HG03045 (cell line): ENCODE measurements around the gene USP10.

Experiments used
- ATAC-seq: cut with Tn5 transposase; IDR thresholded peaks from one replicate; pipeline ENCODE4 v1.9.1; 2021; ENCODE audit warnings: mild to moderate bottlenecking, moderate library complexity; ENCODE audit not compliant: unreplicated experiment

Gene USP10

DNA sequence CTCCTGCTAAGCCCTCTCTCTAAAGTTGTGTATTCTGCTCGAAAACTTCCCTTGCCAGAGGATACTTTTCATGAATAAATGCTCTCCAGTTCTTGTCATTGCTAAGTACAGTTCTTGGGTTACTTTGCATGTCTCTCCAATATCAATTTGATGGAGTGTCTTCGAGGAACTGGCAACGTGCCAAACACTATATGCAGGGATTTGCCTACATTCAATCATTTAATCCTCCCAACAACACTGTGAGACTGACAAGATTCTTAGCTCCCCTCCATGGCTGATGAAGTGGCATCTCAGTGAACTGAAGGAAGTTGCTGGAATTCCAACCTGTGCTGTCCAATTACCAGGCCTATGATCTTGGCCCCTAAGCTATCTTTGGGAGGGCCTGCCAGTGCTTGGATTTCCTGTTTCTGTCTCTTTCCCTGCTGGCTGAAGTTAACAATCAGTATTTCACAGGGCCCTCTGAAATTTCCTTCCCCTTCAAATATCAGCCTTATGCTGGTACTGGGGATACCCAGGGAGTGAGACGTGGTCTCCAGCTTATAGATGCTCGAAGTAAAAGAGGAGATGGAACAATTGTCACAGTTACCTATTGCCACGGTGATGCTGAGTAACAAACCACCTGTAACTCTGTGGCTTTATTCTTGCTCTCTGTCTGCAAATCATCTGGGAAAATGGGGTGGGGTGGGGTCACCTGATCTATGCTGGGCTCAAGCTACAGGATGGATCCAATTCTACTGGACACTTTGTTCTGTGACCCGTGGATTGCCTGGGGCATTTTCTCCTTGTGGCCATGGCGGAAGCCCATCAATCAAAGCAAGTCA lies 100.6 kb downstream of the USP10 start:
- ATAC-seq, result no peak

DNA sequence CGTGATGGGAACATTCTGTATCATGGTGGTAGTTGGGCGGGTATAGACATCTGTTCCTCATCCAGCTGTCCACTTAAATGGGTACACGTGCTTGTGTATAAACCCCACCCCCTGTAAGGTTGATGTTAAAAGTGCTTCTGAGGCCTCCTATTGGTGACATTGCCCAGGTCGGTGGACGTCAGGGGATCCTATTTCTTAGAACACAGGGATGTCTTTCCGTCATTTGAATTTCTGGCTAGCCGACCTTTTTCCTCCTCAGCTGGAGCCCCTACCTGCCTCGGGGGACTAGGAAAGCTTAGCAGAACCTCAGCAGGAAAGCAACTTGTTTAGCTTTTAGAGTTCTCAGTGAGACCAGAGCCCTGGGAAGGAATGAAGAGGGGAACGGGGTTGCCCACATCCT lies 103.3 kb downstream of the USP10 start:
- ATAC-seq, result no peak

DNA sequence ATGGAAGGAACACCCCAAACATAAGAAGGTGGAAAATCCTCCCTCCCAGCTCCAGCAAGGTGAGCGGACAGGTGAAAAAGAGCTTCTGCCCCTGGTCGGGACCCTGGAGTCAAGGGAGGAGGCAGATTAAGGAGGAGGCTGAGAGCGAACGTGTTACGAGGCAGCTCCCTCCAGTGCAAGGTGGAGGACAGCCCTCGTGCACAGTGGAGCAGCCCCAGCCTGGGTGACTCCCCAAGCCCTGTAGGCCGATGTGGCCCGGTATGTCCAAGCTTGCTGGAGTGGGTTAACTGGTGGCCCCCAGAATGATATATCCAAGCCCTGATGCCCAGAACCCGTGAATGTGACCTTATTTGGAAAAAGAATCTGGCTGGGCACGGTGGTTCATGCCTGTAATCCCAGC lies 104.5 kb downstream of the USP10 start:
- ATAC-seq, result no peak

GRCh38 chr16:84806256-84806889 lies 106.6 kb downstream of the USP10 start:
- no peak for ATAC-seq

DNA sequence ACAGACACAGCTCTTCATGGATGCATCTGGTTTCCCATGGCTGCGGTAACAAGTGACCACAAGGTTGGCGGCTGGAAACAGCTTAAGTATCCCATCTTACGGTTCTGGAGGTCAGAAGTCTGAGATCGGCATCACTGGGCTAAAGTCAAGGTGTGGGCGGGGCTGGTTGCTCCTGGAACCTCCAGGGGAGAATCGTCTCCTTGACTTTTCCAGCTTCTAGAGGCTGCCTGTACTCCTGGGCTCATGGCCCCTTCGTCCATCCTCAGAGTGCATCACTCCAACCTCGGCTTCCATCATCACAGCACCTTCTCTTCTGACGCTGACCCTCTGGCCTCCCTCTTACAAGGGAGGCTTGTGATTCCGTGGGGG lies 107.1 kb downstream of the USP10 start:
- ATAC-seq, result no peak

- ATAC-seq, result no peak
Measured at GRCh38 chr16:84807776-84808175, 108.0 kb downstream of the USP10 start.

GRCh38 chr16:84808826-84809225 lies 109.0 kb downstream of the USP10 start:
- ATAC-seq, result no peak

DNA sequence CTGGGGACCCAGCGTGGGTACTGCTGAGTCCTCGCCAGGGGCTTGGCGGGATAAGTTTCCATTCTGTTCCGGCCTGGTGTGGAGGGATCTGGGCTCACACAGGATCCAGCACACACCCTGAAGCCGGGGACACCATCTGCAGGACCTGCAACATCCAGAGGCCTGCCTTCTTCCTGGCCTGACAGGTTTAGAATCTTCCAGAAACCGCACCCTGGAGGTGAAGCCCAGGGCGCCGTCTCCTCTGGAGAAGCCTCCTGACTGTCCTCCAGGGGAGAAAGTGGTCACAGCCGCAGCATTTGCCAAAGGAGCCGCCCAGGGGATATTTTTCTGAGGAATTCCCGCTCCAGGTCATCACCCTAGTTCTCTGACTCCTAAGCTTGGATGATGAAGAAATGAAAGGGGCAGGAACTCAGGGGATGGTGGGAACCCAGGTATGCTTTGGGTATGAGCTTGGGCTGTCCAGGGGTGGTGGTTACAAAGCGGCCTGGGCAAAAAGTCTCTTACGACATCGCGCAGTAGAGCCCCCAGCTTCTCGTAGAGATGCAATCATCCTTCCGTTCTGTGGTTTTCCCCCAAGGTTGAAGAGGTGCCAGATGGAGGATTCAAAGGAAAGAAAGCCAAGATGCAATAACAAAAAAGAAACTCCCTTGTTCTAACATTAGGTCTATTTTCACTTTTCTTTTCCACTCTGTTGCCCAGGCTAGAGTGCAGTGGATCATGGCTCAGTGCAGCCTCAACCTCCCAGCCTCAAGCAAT lies 110.9 kb downstream of the USP10 start:
- ATAC-seq, result no peak

DNA sequence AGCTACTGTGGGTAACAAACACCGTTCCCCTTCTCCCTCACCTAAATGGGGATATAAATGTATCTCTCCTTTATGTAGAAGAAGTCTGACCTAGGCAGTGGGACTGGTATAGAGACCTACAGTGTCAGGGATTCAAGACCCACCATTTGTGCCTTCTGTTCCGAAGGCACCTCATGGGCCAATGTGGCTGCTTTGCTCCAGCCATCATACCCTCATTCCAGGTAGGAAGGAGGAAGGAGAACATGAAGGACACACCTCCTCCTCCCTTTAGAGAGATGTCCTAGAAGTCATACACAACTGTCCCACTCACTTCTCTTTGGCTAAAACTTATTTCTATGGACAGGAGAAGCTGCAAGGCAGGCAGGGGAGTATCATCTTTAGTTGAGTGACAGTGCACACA lies 111.7 kb downstream of the USP10 start:
- ATAC-seq, result no peak

GRCh38 chr16:84813141-84813934 lies 113.5 kb downstream of the USP10 start:
- no peak for ATAC-seq

- no peak for ATAC-seq
Measured at GRCh38 chr16:84815462-84815861, 115.7 kb downstream of the USP10 start.

- no peak for ATAC-seq
Measured at GRCh38 chr16:84816023-84816422, 116.2 kb downstream of the USP10 start.

DNA sequence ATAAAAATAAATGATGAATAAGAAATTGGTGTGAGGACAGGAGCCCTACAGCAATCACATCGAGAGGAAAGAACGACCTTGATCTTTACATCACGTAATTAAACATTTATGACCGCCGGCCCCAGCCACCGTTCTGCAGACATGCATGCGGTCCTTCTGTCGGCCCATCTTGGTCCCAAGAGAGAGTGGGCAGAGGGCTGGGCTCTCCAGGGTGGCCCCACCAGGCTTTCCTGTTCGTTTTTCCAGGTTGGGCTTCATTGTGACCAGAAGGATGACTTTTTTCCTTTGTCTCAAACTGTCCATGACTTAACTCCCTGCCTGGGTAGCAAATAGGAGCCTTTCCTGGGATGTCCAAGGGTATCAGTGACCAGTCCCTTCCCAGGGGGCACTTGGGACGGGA lies 116.7 kb downstream of the USP10 start:
- no peak for ATAC-seq

DNA sequence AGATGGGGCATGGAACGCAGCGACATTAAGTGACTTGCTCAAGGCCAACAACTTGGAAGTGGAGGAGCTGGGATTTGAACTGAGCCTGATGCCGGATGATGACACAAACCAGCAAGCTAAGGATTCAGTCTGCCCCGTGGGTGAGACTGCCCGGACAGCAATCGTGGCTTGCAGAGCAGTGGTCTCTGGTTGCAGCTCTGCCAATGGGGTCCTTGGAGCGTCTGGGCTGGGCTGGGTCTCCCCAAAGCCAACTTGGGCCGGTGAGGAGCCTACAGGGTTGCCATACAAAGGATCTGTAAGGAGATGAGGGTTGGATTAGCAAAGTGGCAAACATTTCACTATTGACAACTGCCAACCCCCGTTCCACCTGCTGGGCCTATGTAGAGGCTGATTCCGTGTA lies 117.4 kb downstream of the USP10 start:
- no peak for ATAC-seq

GRCh38 chr16:84817613-84818012 lies 117.8 kb downstream of the USP10 start:
- ATAC-seq, result no peak

GRCh38 chr16:84818133-84818532 lies 118.3 kb downstream of the USP10 start:
- ATAC-seq, result no peak

DNA sequence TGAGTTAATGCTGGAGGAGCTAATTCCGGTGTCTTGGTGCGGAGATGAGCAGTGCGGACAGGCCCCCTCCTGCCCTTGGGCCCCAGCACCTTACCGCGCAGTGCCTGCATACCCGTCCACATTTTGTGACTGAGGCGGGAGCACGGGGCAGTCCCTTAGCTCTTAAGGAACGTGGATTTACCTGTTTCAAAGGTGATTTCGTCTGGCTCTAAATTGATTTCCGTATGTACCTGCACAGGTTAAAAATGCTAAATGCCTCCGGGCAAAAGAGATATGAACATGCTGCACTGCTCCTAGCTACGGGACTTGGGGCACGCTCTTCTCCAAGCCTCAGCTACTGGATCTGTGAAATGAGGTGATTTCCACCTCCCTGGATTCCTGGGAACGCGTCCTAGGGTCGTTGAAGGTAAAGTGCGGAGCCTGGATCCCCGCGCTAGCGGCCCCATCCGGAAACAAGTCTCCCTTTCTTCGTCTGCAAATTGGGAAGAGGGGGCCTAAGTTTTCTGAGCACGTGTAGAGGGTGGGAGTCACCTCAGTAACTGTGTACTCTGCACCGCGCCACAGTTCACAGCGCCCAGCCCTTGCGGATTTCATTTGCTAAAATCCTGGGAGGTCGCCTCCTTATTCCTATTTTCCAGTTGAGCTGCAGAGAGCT lies 119.3 kb downstream of the USP10 start:
- ATAC-seq, result no peak

DNA sequence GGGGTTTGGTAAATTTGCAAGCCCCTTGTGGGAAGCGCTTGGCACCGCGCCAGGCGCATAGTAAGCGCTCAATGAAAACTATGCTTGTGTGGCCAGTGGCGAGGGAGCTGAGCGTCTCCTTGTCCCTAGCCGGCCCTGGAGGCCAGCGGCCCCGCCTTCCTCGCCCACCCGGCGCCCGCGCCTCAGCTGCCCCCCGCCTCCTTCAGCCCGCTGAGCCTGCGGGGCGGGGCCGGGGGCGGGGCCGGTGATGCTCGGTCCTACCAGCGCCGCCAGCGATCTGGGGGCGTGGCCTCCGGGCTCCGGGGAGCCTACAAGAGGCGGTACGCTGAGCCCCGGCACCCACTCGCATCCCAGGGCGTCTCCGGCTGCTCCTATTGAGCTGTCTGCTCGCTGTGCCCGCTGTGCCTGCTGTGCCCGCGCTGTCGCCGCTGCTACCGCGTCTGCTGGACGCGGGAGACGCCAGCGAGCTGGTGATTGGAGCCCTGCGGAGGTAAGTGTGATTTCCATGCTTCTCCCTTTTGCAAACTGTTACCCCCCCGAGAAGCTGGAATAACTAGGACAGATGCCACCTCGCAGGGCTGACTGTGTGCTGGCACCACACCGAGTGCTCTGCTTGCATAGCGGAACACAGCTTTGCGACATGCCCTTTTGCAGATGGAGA lies 120.0 kb downstream of the USP10 start, which contains the start of gene CRISPLD2:
Gene CRISPLD2 (plus strand): TSS at position 342 of the 661 bp plus-strand sequence. CDS start 18,511 bp downstream, outside the sequence.
- no peak for ATAC-seq

DNA sequence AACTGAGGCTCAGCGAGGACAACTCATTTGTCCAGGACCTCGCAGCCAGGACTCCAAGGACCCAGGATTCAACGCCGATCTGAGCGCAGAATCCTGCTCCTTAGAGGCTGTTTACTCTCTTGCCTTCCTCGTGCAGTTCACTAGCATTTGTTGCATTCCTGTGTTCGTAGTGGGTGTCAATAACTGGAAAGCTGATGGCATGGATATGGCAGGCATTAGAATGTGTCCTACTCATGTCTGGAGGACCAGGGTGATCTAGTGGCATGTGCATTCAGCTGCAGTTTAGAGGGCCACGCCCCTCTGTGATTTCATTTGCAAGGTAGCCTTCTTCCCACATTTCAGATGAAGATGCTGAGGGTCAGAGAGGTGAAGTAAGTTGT lies 120.5 kb downstream of the USP10 start:
- ATAC-seq, result no peak

GRCh38 chr16:84820771-84821170 lies 121.0 kb downstream of the USP10 start:
- no peak for ATAC-seq
